ENCODE measurements around the gene UNK.

- TF ChIP-seq POLR2AphosphoS5 (IDR thresholded peaks at IDR 0.05; ENCODE audit: insufficient read depth, low read depth, low read length), result no peak
- TF ChIP-seq CTCF (IDR thresholded peaks at IDR 0.05; ENCODE audit: extremely low read depth in 1 of 2, insufficient read depth in 1 of 2, low read depth in 1 of 2, low read length in 2 of 2), result no peak
- peak; percentile 2 for TF ChIP-seq POLR2A (IDR thresholded peaks at IDR 0.05; ENCODE audit: low read depth, low read length)
- no peak for TF ChIP-seq MYC (IDR thresholded peaks at IDR 0.05; ENCODE audit: low read depth, low read length)
- no peak for TF ChIP-seq MAX (IDR thresholded peaks at IDR 0.05; ENCODE audit: insufficient read depth, insufficient read length)
Measured at GRCh38 chr17:75874323-75875181, 89.9 kb downstream of the UNK start.
